Sigmoid colon (tissue), 4 donors: Measurements from ENCODE around the gene GNB5.

Source experiments
- EP300 ChIP-seq, 4 donors: sonication (generic); formaldehyde crosslinking; IDR thresholded peaks; one replicate each; pipeline ENCODE4 v1.6.1; 2017; ENCODE audit warnings: antibody characterized with exemption in 4 of 4
- POLR2A ChIP-seq, 2 donors: fragments of 450-650 bp; IDR thresholded peaks; one replicate each; pipeline ENCODE4 v1.6.1; 2016; ENCODE audit warnings: antibody characterized with exemption in 2 of 2, mild to moderate bottlenecking in 2 of 2, moderate library complexity in 2 of 2
- TF ChIP-seq, protein P1 (sequence below), 4 experiments: fragments of 450-650 bp in 3 of 4; fragments of 200-600 bp in 1 of 4; IDR thresholded peaks; one replicate each; pipeline ENCODE4 v1.5.1; 2016 to 2019; ENCODE audit warnings: antibody characterized with exemption in 4 of 4, mild to moderate bottlenecking in 3 of 4, moderate library complexity in 2 of 4

DNA sequence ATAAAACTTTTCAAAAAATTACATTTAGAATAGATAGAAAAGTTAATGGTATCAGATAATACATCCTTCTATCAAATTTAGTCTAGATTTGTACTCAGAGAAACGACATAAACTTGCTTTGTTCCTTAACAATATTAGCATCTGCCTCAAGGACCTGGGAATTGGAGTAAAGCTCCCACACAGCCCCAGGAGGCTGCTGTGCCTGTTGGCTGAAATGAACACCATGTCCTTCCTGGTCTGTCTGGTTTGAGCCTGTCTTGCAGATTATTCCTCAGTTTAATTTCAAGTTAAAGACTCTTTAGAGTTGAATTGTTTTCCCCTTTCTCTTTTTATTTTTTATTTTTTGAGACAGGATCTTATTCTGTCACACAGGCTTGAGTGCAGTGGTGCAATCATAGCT, 19.4 kb downstream of the GNB5 start:
- TF ChIP-seq EP300 (IDR thresholded peaks at IDR 0.05) (no peak), POLR2A (IDR thresholded peaks at IDR 0.05) (no peak)
- TF ChIP-seq, protein P1, sequence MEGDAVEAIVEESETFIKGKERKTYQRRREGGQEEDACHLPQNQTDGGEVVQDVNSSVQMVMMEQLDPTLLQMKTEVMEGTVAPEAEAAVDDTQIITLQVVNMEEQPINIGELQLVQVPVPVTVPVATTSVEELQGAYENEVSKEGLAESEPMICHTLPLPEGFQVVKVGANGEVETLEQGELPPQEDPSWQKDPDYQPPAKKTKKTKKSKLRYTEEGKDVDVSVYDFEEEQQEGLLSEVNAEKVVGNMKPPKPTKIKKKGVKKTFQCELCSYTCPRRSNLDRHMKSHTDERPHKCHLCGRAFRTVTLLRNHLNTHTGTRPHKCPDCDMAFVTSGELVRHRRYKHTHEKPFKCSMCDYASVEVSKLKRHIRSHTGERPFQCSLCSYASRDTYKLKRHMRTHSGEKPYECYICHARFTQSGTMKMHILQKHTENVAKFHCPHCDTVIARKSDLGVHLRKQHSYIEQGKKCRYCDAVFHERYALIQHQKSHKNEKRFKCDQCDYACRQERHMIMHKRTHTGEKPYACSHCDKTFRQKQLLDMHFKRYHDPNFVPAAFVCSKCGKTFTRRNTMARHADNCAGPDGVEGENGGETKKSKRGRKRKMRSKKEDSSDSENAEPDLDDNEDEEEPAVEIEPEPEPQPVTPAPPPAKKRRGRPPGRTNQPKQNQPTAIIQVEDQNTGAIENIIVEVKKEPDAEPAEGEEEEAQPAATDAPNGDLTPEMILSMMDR (IDR thresholded peaks at IDR 0.05): no peak
